GM12878 (cell line): ENCODE results near the gene LTBP4. TPM values are rescaled to one million over a fixed set of nuclear protein-coding genes. Genes with fewer than 3 reads are reported as not detected.

Experiments used
- ATAC-seq: fragments of 200-7000 bp; cut with Tn5 transposase; 3 replicates; pipeline ENCODE4 v1.9.1; 2020; ENCODE audit warnings: mild to moderate bottlenecking, moderate library complexity
- BruUV-seq: library from RNA; stranded (reverse); fragments of 400-500 nt; replicated peaks from 2 replicates; lab custom pipeline; 2021; lab: Mats Ljungman, UMichigan
- CTCF ChIA-PET: fragments of 300-600 bp; sonication (Branson Sonifier 250); formaldehyde crosslinking; extraction: SDS; loops from one replicate; lab custom pipeline; 2021; ENCODE audit warnings: inconsistent platforms; lab: Yijun Ruan, JAX
- POLR2A ChIA-PET: fragments of 350-600 bp; formaldehyde crosslinking; extraction: SDS; loops from one replicate; lab custom pipeline; 2021; ENCODE audit warnings: inconsistent platforms; lab: Charles Lee
- RAD21 ChIA-PET: fragments of 300-600 bp; sonication (Branson Sonifier 250); formaldehyde crosslinking; loops from one replicate; lab custom pipeline; 2023; ENCODE audit warnings: antibody characterized with exemption; ENCODE audit not compliant: unreplicated experiment; lab: Charles Lee
- SMC1A ChIA-PET: fragments of 300-600 bp; sonication (Branson Sonifier 250); formaldehyde crosslinking; loops from one replicate; lab custom pipeline; 2023; ENCODE audit not compliant: unreplicated experiment, uncharacterized antibody; lab: Charles Lee
- DNase-seq: peaks from one replicate; pipeline ENCODE4 v3.0.0-alpha.2; 2011; ENCODE audit warnings: low read depth, low spot score
- FAIRE-seq: peaks from 3 replicates; lab custom pipeline; 2011; peaks lifted over from hg19 to GRCh38; lab: Jason Lieb, UNC
- H2AFZ ChIP-seq: 2 replicates; pipeline ENCODE4 v1.6.0; 2011; ENCODE audit warnings: low read depth, low read length, control low read depth; ENCODE audit not compliant: control insufficient read depth
- H3K27ac ChIP-seq: 2 replicates; pipeline ENCODE4 v1.5.1; 2011; ENCODE audit warnings: control low read depth; ENCODE audit not compliant: control insufficient read depth, insufficient read depth
- H3K27me3 ChIP-seq, 2 experiments: replicated peaks in 1 of 2; 2 replicates each; pipeline versions ENCODE4 v1.6.0 to v1.6.1; 2011; ENCODE audit warnings: low read length in 1 of 2; ENCODE audit not compliant: control insufficient read depth in 2 of 2, insufficient read depth in 2 of 2
- H3K36me3 ChIP-seq, 2 experiments: 2 replicates each; pipeline ENCODE4 v1.5.1; 2011; ENCODE audit warnings: low read length in 1 of 2; ENCODE audit not compliant: control insufficient read depth in 2 of 2, insufficient read depth in 2 of 2
- H3K4me1 ChIP-seq: 2 replicates; pipeline ENCODE4 v1.6.1; 2011; ENCODE audit warnings: mild to moderate bottlenecking, low read length, moderate library complexity, mixed read lengths; ENCODE audit not compliant: control insufficient read depth, insufficient read depth
- H3K4me2 ChIP-seq: 2 replicates; pipeline ENCODE4 v1.6.0; 2011; ENCODE audit warnings: control low read depth; ENCODE audit not compliant: control insufficient read depth, insufficient read depth
- H3K4me3 ChIP-seq: fragments of 200-600 bp; sonication (generic); 2 replicates; pipeline ENCODE4 v1.5.1; 2016
- H3K79me2 ChIP-seq: 2 replicates; pipeline ENCODE4 v1.6.0; 2011; ENCODE audit warnings: low read length; ENCODE audit not compliant: control insufficient read depth, insufficient read depth
- H3K9ac ChIP-seq: 2 replicates; pipeline ENCODE4 v1.8.0; 2011; ENCODE audit warnings: low read length, control low read depth, mixed read lengths; ENCODE audit not compliant: control insufficient read depth, insufficient read depth
- H3K9me3 ChIP-seq: replicated peaks from 3 replicates; pipeline ENCODE4 v1.5.1; 2011; ENCODE audit warnings: mild to moderate bottlenecking, low read length; ENCODE audit not compliant: control insufficient read depth, insufficient read depth
- H4K20me1 ChIP-seq: 2 replicates; pipeline ENCODE4 v1.6.0; 2011; ENCODE audit not compliant: control insufficient read depth, insufficient read depth
- NR2F1 ChIP-seq: fragments of 450-650 bp; conservative IDR thresholded peaks from 2 replicates; pipeline ENCODE4 v1.6.1; 2017; ENCODE audit warnings: mild to moderate bottlenecking
- SRF ChIP-seq, 2 experiments: IDR thresholded peaks; 2 replicates each; pipeline ENCODE4 v1.6.1; 2011; ENCODE audit warnings: low read depth in 2 of 2, low read length in 2 of 2, mild to moderate bottlenecking in 1 of 2, moderate library complexity in 1 of 2
- TBL1XR1 ChIP-seq: IDR thresholded peaks from 2 replicates; pipeline ENCODE4 v1.6.1; 2012; ENCODE audit warnings: low read depth, low read length, improper control_type of control experiment
- WGBS: methylation state at CpG from one replicate; pipeline ENCODE4 v1.1.6; 2016; ENCODE audit warnings: low lambda C conversion rate; ENCODE audit not compliant: insufficient replicate concordance, insufficient coverage; ENCODE audit errors: missing lambda C conversion rate; 5-methylcytosine and 5-hydroxymethylcytosine counted together
- in situ Hi-C: fragments of 300-500 bp; cut with MboI; formaldehyde crosslinking; loops from 9 replicates; pipeline ENCODE4 v1.14.3; 2018; ENCODE audit warnings: mixed read lengths
- intact Hi-C: fragments of 100-400 bp; cut with micrococcal nuclease; formaldehyde crosslinking; loops from one replicate; pipeline ENCODE4 v1.14.2; 2022; ENCODE audit not compliant: unreplicated experiment
- polyA plus RNA-seq, 11 experiments: library from polyadenylated mRNA; depleted of rRNA in 4 of 11; unstranded in 6 of 11; stranded (reverse) in 5 of 11; fragments of >200 nt; fragmentation: Nextera tagmentation in 4 of 11; fragmentation: Illumina TruSeq in 1 of 11; extraction: Ambion mirVana in 4 of 11; extraction: Trizol in 1 of 11; gene quantifications; 1 replicate in 1 of 11; 2 replicates in 10 of 11; pipeline versions ENCODE4 v1.2.1 to v1.2.3, GENCODE V29; 2011 to 2016; ENCODE audit warnings: inconsistent platforms in 2 of 11, missing spikeins in 2 of 11, low read depth in 1 of 11
- total RNA-seq, 4 experiments: library from RNA; depleted of rRNA in 3 of 4; stranded (reverse); fragments of >200 nt in 3 of 4; fragmentation: Illumina TruSeq in 1 of 4; extraction: Trizol in 1 of 4; gene quantifications; 2 replicates each; pipeline versions ENCODE4 v1.2.1 to v1.2.3, GENCODE V29; 2013 to 2021
- TF ChIP-seq, protein P1 (sequence below): fragments of 450-650 bp; formaldehyde crosslinking; IDR thresholded peaks from 2 replicates; pipeline ENCODE4 v1.5.0; 2022; ENCODE audit warnings: mild to moderate bottlenecking, missing genetic modification characterization

LTBP4 gene
- total and polyA plus RNA-seq, 10 of the 15 experiments (the other 5 are each of a cell fraction or from before 2014, with no cell fraction given): 0.09 to 34.6 (median 8.5) TPM; not detected in 1

DNA sequence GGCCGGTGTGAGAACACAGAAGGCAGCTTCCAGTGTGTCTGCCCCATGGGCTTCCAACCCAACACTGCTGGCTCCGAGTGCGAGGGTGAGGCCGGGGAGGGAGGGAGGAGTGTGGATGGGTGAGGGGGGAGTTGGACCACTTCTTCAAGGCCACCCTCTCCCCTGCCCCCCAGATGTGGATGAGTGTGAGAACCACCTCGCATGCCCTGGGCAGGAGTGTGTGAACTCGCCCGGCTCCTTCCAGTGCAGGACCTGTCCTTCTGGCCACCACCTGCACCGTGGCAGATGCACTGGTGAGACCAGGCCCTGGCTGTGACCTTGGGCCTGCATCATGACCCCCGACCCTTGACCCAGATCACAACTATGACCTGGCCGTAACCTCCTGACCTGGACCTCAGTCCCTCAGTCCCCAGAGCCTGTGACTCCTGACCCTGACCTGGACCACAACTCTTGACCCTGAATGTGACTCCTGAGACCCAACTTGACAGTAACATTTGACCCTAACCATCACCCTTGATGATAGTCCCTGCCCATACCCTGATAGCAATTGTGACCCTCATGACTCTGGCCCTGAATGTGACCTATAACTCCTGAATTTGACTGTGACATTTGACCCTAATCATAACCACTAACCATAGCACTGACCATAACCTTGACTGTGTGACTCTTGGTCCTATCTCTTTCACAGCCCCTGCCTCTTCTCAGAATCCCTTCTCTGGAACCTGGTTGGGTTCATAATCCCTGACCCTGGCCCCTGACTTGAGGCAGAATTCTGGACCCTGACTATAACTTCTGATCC lies 10.9 kb downstream of the LTBP4 start:
- 71% methylated on average over 10 of the region's 10 CpGs for WGBS
- ATAC-seq (no peak), DNase-seq (no peak), FAIRE-seq (no peak)
- BruUV-seq: no TSS peak
- SMC1A ChIA-PET: no interaction called here
- Histone ChIP-seq H3K27me3 (no peaks in the 10 kb centered on the region; a peak in 1 of 4 replicates), H3K36me3 (no peaks in the 10 kb centered on the region), H2AFZ (no peak overlapping the region), H3K27ac (no peak overlapping the region), H3K4me1 (peaks cover 12% of the 10 kb centered on the region), H3K9ac (no peak overlapping the region), H3K79me2 (no peaks in the 10 kb centered on the region), H3K4me2 (no peak overlapping the region), H3K4me3 (no peak overlapping the region), H3K9me3 (no peaks in the 10 kb centered on the region), H4K20me1 (no peaks in the 10 kb centered on the region)
- RAD21 ChIA-PET: no interaction called here
- POLR2A ChIA-PET: no interaction called here
- in situ Hi-C loops (no loop called here), intact Hi-C loops (no loop called here)
- CTCF ChIA-PET: interaction anchor here (0.6 kb wide), 1 partner anchor 135 kb away, joined by 3 read pairs; no protein-coding TSS in a partner anchor
- TF ChIP-seq SRF (IDR thresholded peaks at IDR 0.05; ENCODE audit: low read depth in 2 of 2, low read length in 2 of 2): no peak
- TF ChIP-seq NR2F1: peak; percentile 69

DNA sequence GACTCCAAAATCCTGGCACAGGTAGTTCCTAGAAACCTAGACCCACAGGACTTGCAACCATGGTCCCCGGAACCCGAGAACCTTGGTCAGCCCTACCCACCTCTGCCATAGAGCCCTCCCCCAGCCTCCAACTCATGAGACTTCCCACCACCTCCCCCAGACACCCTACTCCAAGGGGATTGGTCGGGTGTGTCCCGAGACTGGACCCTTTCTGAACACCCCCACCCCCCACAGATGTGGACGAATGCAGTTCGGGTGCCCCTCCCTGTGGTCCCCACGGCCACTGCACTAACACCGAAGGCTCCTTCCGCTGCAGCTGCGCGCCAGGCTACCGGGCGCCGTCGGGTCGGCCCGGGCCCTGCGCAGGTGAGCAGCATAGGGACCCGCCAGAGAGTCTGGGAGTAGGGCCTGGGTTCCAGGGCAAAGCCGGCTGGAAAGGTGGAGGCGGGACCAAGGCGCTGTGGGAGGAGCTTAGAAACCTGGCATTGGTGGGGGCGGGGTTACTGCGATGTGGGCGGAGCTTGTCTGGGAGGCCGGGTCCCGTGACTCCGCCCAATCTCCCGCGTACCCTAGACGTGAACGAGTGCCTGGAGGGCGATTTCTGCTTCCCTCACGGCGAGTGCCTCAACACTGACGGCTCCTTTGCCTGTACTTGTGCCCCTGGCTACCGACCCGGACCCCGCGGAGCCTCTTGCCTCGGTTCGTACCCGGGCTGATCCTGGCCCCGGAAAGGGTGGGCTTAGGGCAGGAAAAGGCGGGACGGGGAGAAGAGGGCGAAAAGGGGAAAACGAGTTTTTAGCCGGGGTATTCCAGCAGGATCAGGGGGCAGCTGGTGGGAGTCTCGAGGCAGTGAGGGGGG lies 11.9 kb downstream of the LTBP4 start:
- Histone ChIP-seq H2AFZ (peak overlapping the region; percentile 65), H3K9ac (peak overlapping the region; percentile 53; the same call in 1 of the 2 replicates), H3K79me2 (no peaks in the 10 kb centered on the region), H3K36me3 (no peaks in the 10 kb centered on the region), H3K4me1 (peaks cover 12% of the 10 kb centered on the region), H3K9me3 (no peaks in the 10 kb centered on the region), H3K27ac (peak overlapping the region; percentile 28; the same call in 1 of the 2 replicates), H3K4me3 (peak overlapping the region; percentile 98), H4K20me1 (no peaks in the 10 kb centered on the region), H3K4me2 (peak overlapping the region; percentile 95), H3K27me3 (no peaks in the 10 kb centered on the region; a peak in 1 of 4 replicates)
- in situ Hi-C loops: no loop called here
- ATAC-seq: peak; percentile 18
- no peak for DNase-seq
- ChIA-PET POLR2A (interaction anchor here (0.6 to 3.9 kb wide), 5 partner anchors 8 to 187 kb away, joined by 3 to 24 read pairs (median 3); partner anchors contain the start of genes RAB4B and SERTAD1), CTCF (interaction anchor here (0.6 to 1.4 kb wide), 5 partner anchors 10 to 136 kb away, joined by 3 to 13 read pairs (median 3); no protein-coding TSS in a partner anchor), SMC1A (interaction anchor here (1.3 to 1.4 kb wide), 2 partner anchors 22 to 170 kb away, joined by 3 to 5 read pairs; no protein-coding TSS in a partner anchor), RAD21 (interaction anchor here (0.7 to 1.0 kb wide), 4 partner anchors 9 to 642 kb away, joined by 3 to 4 read pairs (median 4); partner anchors contain the start of gene PSMC4)
- BruUV-seq: no TSS peak
- whole genome bisulfite sequencing: 35% methylated on average over 45 of the region's 50 CpGs
- FAIRE-seq: peak; percentile 49
- intact Hi-C loops: no loop called here
- TF ChIP-seq, protein P1, sequence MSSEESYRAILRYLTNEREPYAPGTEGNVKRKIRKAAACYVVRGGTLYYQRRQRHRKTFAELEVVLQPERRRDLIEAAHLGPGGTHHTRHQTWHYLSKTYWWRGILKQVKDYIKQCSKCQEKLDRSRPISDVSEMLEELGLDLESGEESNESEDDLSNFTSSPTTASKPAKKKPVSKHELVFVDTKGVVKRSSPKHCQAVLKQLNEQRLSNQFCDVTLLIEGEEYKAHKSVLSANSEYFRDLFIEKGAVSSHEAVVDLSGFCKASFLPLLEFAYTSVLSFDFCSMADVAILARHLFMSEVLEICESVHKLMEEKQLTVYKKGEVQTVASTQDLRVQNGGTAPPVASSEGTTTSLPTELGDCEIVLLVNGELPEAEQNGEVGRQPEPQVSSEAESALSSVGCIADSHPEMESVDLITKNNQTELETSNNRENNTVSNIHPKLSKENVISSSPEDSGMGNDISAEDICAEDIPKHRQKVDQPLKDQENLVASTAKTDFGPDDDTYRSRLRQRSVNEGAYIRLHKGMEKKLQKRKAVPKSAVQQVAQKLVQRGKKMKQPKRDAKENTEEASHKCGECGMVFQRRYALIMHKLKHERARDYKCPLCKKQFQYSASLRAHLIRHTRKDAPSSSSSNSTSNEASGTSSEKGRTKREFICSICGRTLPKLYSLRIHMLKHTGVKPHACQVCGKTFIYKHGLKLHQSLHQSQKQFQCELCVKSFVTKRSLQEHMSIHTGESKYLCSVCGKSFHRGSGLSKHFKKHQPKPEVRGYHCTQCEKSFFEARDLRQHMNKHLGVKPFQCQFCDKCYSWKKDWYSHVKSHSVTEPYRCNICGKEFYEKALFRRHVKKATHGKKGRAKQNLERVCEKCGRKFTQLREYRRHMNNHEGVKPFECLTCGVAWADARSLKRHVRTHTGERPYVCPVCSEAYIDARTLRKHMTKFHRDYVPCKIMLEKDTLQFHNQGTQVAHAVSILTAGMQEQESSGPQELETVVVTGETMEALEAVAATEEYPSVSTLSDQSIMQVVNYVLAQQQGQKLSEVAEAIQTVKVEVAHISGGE (CRISPR knock-in tag): peak; percentile 65
- 0 out of 2 replicates have a peak, but pooled peaks have one; percentile 5 for TF ChIP-seq TBL1XR1
